Skeletal muscle tissue (tissue), 4 donors: ENCODE measurements around the gene BRI3. TPM values are rescaled to one million over a fixed set of nuclear protein-coding genes. Genes with fewer than 3 reads are reported as not detected.

Experiments
- H3K27ac ChIP-seq: one replicate; pipeline ENCODE4 v1.7.0; 2013; ENCODE audit warnings: mild to moderate bottlenecking, low read depth, low read length, inconsistent platforms
- H3K27me3 ChIP-seq, 3 donors: one replicate each; pipeline ENCODE4 v1.7.0; 2013; ENCODE audit warnings: low read length in 3 of 3; ENCODE audit not compliant: control insufficient read depth in 3 of 3, insufficient read depth in 3 of 3
- H3K36me3 ChIP-seq, 3 donors: one replicate each; pipeline ENCODE4 v1.7.0; 2013; ENCODE audit warnings: low read length in 3 of 3; ENCODE audit not compliant: control insufficient read depth in 3 of 3, insufficient read depth in 3 of 3
- H3K4me1 ChIP-seq, 3 donors: one replicate each; pipeline ENCODE4 v1.7.0; 2013; ENCODE audit warnings: low read length in 3 of 3, mild to moderate bottlenecking in 3 of 3; ENCODE audit not compliant: control insufficient read depth in 3 of 3, insufficient read depth in 3 of 3
- H3K4me3 ChIP-seq, 3 donors: one replicate each; pipeline ENCODE4 v1.7.0; 2013; ENCODE audit warnings: low read length in 3 of 3
- H3K9ac ChIP-seq, 3 donors: one replicate each; pipeline ENCODE4 v1.7.0; 2013; ENCODE audit warnings: low read length in 3 of 3, mild to moderate bottlenecking in 3 of 3, moderate library complexity in 2 of 3, low read depth in 1 of 3
- H3K9me3 ChIP-seq, 3 donors: one replicate each; pipeline ENCODE4 v1.7.0; 2013; ENCODE audit warnings: low read length in 3 of 3; ENCODE audit not compliant: control insufficient read depth in 3 of 3
- total RNA-seq: library from RNA; depleted of rRNA; stranded (reverse); fragments of >200 nt; gene quantifications from one replicate; pipeline ENCODE4 v1.2.3, GENCODE V29; 2014
- donor health status: Osteomylitis.

The BRI3 gene
- total RNA-seq, 1 donor from 2014 or later: 34.4 TPM

GRCh38 chr7:98338441-98338840 is 57.0 kb downstream of the BRI3 start:
- Histone ChIP-seq H3K9ac (no peak overlapping the region), H3K4me3 (no peak overlapping the region), H3K4me1 (no peaks in the 10 kb centered on the region), H3K27me3 (no peaks in the 10 kb centered on the region), H3K36me3 (no peaks in the 10 kb centered on the region), H3K9me3 (peaks cover 0 to 3% (median 0%) of the 10 kb centered on the region in 3 donors), H3K27ac (no peak overlapping the region)

GRCh38 chr7:98339043-98339442 is 57.6 kb downstream of the BRI3 start:
- H3K27ac ChIP-seq: no peak overlapping the region
- H3K27me3 ChIP-seq: no peaks in the 10 kb centered on the region
- H3K4me3 ChIP-seq: no peak overlapping the region
- no peaks in the 10 kb centered on the region for H3K36me3 ChIP-seq
- H3K4me1 ChIP-seq: no peaks in the 10 kb centered on the region
- peaks cover 0 to 3% (median 0%) of the 10 kb centered on the region in 3 donors for H3K9me3 ChIP-seq
- no peak overlapping the region for H3K9ac ChIP-seq

DNA sequence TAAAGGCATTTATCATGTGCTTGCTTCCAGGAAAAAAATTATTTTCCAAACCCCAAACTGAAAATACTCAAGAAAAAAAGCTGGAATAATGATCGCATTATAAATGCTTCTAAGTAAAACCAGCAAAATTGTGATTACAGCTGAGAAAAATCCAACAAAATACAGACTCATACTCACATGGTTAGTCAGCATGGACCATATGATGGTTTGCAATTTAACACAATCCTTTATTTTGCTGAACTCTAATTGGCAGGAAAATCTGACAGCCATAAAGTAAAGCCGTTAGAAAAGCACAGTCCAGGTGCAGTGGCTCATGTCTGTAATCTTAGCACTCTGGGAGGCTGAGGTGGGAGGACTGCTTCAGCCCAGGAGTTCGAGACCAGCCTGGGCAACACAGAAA is 59.6 kb downstream of the BRI3 start:
- Histone ChIP-seq H3K9me3 (peaks cover 0 to 3% (median 0%) of the 10 kb centered on the region in 3 donors), H3K36me3 (no peaks in the 10 kb centered on the region), H3K27ac (no peak overlapping the region), H3K27me3 (no peaks in the 10 kb centered on the region), H3K4me1 (no peaks in the 10 kb centered on the region), H3K4me3 (no peak overlapping the region), H3K9ac (no peak overlapping the region)

Other genes with a start within 250 kb of the BRI3 start
- gene LMTK2, start 174.8 kb upstream of the BRI3 start, total RNA-seq: 8.4 TPM
- not detected for gene BHLHA15, start 70.2 kb upstream of the BRI3 start, total RNA-seq
- gene TECPR1, start 29.5 kb upstream of the BRI3 start, total RNA-seq: 15.1 TPM
- 1.6 TPM for gene BAIAP2L1, start 119.4 kb downstream of the BRI3 start, total RNA-seq